GM12873 (cell line): ENCODE results near the gene MBOAT2.

ENCODE experiments used
- TF ChIP-seq, protein P1 (sequence below): IDR thresholded peaks from 2 replicates; pipeline ENCODE4 v1.5.1; 2012; ENCODE audit warnings: low read depth, mild to moderate bottlenecking, moderate library complexity, low read length, control low read depth; ENCODE audit not compliant: insufficient read depth; ENCODE audit errors: missing control alignments

The MBOAT2 gene

GRCh38 chr2:8983571-8983970, 19.9 kb downstream of the MBOAT2 start:
- TF ChIP-seq, protein P1, sequence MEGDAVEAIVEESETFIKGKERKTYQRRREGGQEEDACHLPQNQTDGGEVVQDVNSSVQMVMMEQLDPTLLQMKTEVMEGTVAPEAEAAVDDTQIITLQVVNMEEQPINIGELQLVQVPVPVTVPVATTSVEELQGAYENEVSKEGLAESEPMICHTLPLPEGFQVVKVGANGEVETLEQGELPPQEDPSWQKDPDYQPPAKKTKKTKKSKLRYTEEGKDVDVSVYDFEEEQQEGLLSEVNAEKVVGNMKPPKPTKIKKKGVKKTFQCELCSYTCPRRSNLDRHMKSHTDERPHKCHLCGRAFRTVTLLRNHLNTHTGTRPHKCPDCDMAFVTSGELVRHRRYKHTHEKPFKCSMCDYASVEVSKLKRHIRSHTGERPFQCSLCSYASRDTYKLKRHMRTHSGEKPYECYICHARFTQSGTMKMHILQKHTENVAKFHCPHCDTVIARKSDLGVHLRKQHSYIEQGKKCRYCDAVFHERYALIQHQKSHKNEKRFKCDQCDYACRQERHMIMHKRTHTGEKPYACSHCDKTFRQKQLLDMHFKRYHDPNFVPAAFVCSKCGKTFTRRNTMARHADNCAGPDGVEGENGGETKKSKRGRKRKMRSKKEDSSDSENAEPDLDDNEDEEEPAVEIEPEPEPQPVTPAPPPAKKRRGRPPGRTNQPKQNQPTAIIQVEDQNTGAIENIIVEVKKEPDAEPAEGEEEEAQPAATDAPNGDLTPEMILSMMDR: no peak

DNA sequence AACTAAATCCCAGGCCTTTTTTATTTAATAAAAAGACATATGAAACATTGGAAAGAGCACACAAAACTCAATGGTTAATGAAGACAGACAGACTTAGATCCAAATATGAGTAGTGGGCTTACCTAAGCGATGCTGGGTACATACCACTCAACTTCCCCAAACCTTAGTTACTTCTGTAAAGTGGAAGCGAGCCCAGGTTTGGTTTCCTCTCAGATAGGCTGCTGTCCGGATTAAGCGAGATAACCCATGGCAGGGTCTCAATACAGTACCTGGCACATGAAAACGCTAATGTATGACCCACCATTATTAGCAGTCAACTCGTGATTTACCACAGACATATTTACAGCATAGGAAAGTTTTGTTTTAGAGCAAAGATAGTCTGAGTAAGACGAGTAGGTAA, 21.6 kb downstream of the MBOAT2 start:
- TF ChIP-seq, protein P1: no peak

DNA sequence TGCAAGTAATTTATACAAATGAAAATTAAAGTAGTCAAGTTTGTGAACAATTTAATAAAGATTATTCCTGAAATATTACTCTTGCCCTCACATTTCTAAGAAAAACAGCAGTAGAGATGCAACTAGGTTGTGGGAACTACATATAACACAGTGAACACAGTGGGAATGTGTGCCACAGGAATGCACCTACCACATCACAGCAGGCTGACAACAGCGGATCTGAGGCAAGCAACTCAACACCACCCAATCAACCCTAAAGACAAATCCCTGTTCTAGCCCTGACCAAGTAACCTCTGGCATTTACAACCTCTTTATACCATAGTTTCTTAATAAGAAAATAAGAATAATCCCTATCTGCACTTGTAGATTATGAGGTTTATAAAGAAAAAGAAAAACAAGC, 23.4 kb downstream of the MBOAT2 start:
- TF ChIP-seq, protein P1: no peak

DNA sequence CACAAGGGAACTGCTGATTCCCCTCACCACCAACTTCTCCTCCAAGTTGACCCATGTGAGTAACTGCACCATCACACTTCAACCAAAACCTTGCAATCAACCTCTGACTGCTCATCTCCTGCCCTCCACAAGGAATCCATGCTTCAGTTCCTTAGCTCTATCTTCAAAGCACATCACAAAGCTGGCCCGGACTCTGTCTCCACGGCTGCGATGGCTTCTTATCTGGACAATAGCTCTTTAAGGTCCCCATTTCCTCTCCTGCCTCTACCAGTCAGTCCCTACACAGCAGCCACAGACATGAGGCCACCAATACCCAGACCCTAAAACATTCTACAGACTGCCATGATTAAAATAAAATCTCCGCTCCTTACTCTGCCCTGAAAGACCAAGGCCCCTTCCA, 25.7 kb downstream of the MBOAT2 start:
- TF ChIP-seq, protein P1: no peak

DNA sequence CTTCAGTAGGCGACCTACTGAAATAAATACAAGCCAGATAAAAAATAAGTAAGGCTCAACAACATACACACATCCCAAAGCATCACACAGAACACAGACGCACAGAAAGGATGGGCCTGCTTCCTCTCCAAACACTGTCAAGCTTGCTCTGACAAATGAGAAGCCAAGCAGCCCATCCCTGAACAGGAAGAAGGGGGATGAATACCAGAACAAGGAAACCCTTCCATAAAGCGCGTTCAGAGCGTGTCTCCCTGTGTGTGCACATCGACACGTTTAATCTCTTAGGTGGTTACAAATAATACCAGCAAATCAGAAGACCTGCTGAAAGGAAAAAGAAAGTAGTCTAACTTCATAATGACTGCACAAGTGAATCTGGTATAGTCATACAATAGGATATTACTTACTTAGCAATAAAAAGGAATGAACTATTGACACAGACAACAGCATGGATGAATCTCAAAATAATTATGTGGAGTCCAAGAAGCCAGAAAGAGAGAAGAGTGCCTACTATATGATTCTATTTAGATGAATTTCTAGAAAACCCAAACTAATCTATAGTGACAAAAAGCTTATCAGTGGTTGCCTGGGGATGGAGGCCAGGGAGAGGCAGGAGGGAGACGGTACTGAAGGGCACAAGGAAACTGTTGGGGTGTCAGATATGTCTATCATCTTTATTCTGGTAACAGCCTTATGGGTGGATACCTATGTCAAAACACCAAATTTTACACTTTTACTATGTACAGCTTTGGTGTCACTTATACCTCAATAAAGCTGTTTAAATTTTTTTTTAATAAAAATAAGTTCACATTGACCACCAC, 26.8 kb downstream of the MBOAT2 start:
- TF ChIP-seq, protein P1: no peak

DNA sequence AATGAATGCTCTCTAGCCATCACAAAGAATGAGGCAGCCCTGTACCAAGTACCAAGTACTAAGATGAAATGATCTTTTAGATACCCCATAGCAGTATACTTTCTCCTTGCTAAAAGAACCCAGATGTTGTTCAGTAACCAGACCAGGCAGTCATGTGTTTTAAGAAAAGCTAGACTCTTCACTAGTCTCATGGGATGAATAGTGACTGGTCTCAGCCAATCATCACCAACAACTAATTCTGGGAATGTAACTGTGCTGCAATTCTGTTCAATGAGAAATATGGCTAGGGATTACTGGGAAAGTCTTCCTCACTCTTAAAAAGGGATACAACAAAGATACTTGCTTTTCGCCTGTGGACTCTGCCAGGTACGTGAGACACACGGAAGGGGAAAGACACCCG, 29.5 kb downstream of the MBOAT2 start:
- TF ChIP-seq, protein P1: no peak

- TF ChIP-seq, protein P1: no peak
These were observed 37.2 kb downstream of the MBOAT2 start for GRCh38 chr2:8966123-8966908.
